Loucy (cell line): ENCODE results near the gene MEGF9.

Experiments
- H2AFZ ChIP-seq: fragments of 200-600 bp; sonication (generic); 2 replicates; pipeline ENCODE4 v1.6.0; 2016; ENCODE audit warnings: antibody characterized with exemption, mild to moderate bottlenecking, low read length, moderate library complexity
- H3F3A ChIP-seq: fragments of 200-600 bp; 2 replicates; pipeline ENCODE4 v1.6.0; 2016; ENCODE audit warnings: antibody characterized with exemption, low read depth, mild to moderate bottlenecking
- H3K27me3 ChIP-seq: fragments of 200-600 bp; sonication (generic); 2 replicates; pipeline ENCODE4 v1.6.1; 2014; ENCODE audit warnings: low read length, mild to moderate bottlenecking; ENCODE audit not compliant: insufficient read depth, poor library complexity, severe bottlenecking
- H3K36me3 ChIP-seq: fragments of 200-600 bp; sonication (generic); 2 replicates; pipeline ENCODE4 v1.6.1; 2016; ENCODE audit warnings: low read length; ENCODE audit not compliant: insufficient read depth
- H3K4me1 ChIP-seq: fragments of 200-600 bp; sonication (generic); 2 replicates; pipeline ENCODE4 v1.5.1; 2014; ENCODE audit warnings: low read length, mild to moderate bottlenecking; ENCODE audit not compliant: insufficient read depth, poor library complexity, severe bottlenecking
- H3K4me2 ChIP-seq: fragments of 200-600 bp; sonication (generic); 2 replicates; pipeline ENCODE4 v1.6.0; 2014; ENCODE audit warnings: antibody characterized with exemption, low read length, low read depth, mild to moderate bottlenecking; ENCODE audit not compliant: poor library complexity, severe bottlenecking
- H3K4me3 ChIP-seq: fragments of 200-600 bp; sonication (generic); 2 replicates; pipeline ENCODE4 v1.5.1; 2014; ENCODE audit warnings: low read length, mild to moderate bottlenecking, mixed read lengths; ENCODE audit not compliant: poor library complexity, severe bottlenecking
- H3K79me2 ChIP-seq: fragments of 200-600 bp; sonication (generic); 2 replicates; pipeline ENCODE4 v1.6.1; 2014; ENCODE audit warnings: low read length; ENCODE audit not compliant: insufficient read depth
- H3K9ac ChIP-seq: fragments of 200-600 bp; sonication (generic); 2 replicates; pipeline ENCODE4 v1.6.0; 2014; ENCODE audit warnings: mild to moderate bottlenecking, low read depth, low read length, moderate library complexity; ENCODE audit not compliant: poor library complexity, severe bottlenecking
- H3K9me2 ChIP-seq: fragments of 200-600 bp; sonication (generic); replicated peaks from 2 replicates; pipeline ENCODE4 v1.6.1; 2016; ENCODE audit warnings: low read depth, low read length, mixed read lengths
- H3K9me3 ChIP-seq: fragments of 200-600 bp; sonication (generic); 2 replicates; pipeline ENCODE4 v1.6.1; 2014; ENCODE audit warnings: mild to moderate bottlenecking, antibody characterized with exemption, low read length, low read depth; ENCODE audit not compliant: insufficient read depth
- H4K20me1 ChIP-seq: fragments of 200-600 bp; sonication (generic); 2 replicates; pipeline ENCODE4 v1.6.0; 2014; ENCODE audit warnings: antibody characterized with exemption, low read length, mild to moderate bottlenecking; ENCODE audit not compliant: insufficient read depth, poor library complexity, severe bottlenecking
- EZH2phosphoT487 ChIP-seq: fragments of 200-600 bp; IDR thresholded peaks from 2 replicates; pipeline ENCODE4 v1.6.1; 2018; ENCODE audit warnings: antibody characterized with exemption, mild to moderate bottlenecking, moderate library complexity, borderline replicate concordance
- TF ChIP-seq, protein P1 (sequence below): fragments of 200-600 bp; sonication (generic); conservative IDR thresholded peaks from 2 replicates; pipeline ENCODE4 v1.5.1; 2014; ENCODE audit warnings: mild to moderate bottlenecking, antibody characterized with exemption, low read length

MEGF9 gene

DNA sequence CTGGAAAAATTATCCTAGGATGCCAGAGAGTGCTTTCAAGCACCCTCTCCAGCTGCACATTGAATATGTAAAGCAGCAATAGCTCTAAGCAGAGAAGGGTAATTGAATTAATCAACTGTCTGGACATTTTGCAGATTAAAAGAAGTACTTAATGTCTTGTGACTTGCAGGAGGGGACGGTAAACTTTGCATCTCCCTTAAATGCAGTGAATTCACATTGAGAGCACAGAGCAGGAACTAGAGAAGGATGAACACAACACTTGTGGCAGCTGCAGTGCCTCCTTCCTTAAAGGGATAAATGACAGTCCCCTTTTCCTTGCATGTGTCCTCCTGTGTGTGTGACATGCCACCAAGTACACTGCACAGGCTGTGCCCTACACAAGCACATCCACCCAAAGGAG lies 126.9 kb downstream of the MEGF9 start:
- H3K27me3 ChIP-seq: no peaks in the 10 kb centered on the region
- H3K4me3 ChIP-seq: no peak overlapping the region
- H3K4me1 ChIP-seq: peaks cover 18% of the 10 kb centered on the region
- H3K79me2 ChIP-seq: no peaks in the 10 kb centered on the region
- no peaks in the 10 kb centered on the region for H3K36me3 ChIP-seq
- TF ChIP-seq, protein P1, sequence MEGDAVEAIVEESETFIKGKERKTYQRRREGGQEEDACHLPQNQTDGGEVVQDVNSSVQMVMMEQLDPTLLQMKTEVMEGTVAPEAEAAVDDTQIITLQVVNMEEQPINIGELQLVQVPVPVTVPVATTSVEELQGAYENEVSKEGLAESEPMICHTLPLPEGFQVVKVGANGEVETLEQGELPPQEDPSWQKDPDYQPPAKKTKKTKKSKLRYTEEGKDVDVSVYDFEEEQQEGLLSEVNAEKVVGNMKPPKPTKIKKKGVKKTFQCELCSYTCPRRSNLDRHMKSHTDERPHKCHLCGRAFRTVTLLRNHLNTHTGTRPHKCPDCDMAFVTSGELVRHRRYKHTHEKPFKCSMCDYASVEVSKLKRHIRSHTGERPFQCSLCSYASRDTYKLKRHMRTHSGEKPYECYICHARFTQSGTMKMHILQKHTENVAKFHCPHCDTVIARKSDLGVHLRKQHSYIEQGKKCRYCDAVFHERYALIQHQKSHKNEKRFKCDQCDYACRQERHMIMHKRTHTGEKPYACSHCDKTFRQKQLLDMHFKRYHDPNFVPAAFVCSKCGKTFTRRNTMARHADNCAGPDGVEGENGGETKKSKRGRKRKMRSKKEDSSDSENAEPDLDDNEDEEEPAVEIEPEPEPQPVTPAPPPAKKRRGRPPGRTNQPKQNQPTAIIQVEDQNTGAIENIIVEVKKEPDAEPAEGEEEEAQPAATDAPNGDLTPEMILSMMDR: no peak
- no peak for TF ChIP-seq EZH2phosphoT487
- no peaks in the 10 kb centered on the region for H3F3A ChIP-seq
- H2AFZ ChIP-seq: 0 out of 2 replicates have a peak overlapping the region, but pooled peaks have one; percentile 55
- no peak overlapping the region for H3K9ac ChIP-seq
- no peaks in the 10 kb centered on the region for H3K9me3 ChIP-seq
- H3K4me2 ChIP-seq: no peak overlapping the region
- no peaks in the 10 kb centered on the region for H3K9me2 ChIP-seq
- no peaks in the 10 kb centered on the region for H4K20me1 ChIP-seq

DNA sequence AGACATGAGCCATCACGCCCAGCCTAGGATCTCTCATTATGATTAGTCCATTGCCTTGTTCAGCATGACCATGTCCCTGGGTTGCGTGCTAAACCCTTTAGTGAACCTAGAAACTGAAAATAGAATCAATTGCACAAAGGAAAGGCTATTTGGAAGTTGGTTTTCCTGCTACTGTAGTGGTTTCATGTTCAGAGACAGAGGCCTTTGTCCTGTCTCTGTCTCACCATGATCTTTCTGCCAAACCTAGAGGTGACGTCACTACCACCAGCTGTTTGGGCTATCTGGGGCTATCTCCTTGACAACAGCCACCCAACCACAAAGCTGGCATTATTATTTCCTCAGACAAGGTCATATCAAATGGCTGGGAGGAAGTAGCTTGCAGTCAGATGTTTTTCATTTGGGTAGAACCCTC lies 130.3 kb downstream of the MEGF9 start:
- peaks cover 6% of the 10 kb centered on the region for H4K20me1 ChIP-seq
- H3K9me3 ChIP-seq: no peaks in the 10 kb centered on the region
- H3K79me2 ChIP-seq: peaks cover 14% of the 10 kb centered on the region
- TF ChIP-seq, protein P1: no peak
- TF ChIP-seq EZH2phosphoT487: no peak
- H3K9ac ChIP-seq: no peak overlapping the region
- no peaks in the 10 kb centered on the region for H3K9me2 ChIP-seq
- H3K4me3 ChIP-seq: peak overlapping the region; percentile 40
- H3F3A ChIP-seq: no peaks in the 10 kb centered on the region
- H3K4me2 ChIP-seq: peak overlapping the region; percentile 66
- peaks cover 30% of the 10 kb centered on the region for H3K4me1 ChIP-seq
- H2AFZ ChIP-seq: no peak overlapping the region
- H3K36me3 ChIP-seq: no peaks in the 10 kb centered on the region
- H3K27me3 ChIP-seq: no peaks in the 10 kb centered on the region

DNA sequence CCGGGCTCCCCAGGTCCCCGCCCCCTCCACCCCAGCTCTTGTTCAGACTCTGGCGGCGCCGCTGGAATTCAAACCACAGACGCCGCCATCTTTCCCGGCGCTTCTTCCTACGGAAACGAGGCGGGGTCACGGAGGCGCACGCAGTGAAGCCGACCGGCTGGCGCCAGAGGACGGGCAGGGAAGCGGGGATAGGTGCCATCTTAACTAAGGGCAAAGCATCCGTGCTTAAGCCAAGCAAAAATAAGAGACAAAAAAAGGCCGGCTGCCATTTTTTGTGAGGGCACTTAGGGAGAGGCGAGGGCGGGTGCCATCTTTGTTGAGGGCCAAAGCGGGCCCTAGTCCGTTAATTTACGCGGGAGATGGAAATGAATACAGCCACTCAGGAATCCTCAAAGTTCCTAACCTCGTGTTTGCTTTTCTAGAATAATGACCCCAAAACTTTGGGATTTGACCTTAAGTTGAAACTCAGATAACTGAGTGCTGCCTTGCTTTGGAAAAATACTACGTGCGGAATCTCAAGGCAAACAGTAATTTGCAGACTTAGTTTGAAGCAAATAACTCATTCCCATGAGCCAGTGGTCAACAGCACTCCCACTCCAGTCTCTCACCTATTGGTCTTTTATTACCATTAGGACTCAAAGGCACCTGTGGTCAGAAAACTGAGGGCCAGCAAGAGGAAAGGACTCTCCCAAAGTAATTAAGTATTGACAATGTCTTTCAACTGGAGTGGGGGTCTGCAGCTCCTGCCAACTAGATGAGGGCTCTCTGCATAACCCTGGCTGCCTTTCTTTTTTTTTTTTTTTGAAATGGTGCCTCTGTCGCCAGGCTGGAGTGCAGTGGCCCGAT lies 134.0 kb downstream of the MEGF9 start, which contains the start of gene CDK5RAP2:
Gene CDK5RAP2, minus strand, starts transcription at position 117 of the 846 bp plus-strand sequence. CDS start 189 bp downstream, outside the sequence.
- Histone ChIP-seq H3K36me3 (no peaks in the 10 kb centered on the region), H2AFZ (peak within 1 kb of the TSS; percentile 100), H3K27me3 (no peaks in the 10 kb centered on the region), H3K4me3 (peak within 1 kb of the TSS; percentile 100), H3K79me2 (peaks cover 51% of the 10 kb centered on the region), H3K9me3 (no peaks in the 10 kb centered on the region), H3F3A (no peaks in the 10 kb centered on the region), H4K20me1 (peaks cover 22% of the 10 kb centered on the region), H3K4me2 (peak within 1 kb of the TSS; percentile 97), H3K4me1 (peaks cover 60% of the 10 kb centered on the region), H3K9me2 (no peaks in the 10 kb centered on the region), H3K9ac (peak within 1 kb of the TSS; percentile 99)
- no peak for TF ChIP-seq EZH2phosphoT487
- TF ChIP-seq, protein P1: no peak
